ENCODE data around the gene USP3.
A peak's percentile ranks its signal among the peaks of the same experiment; 100 is the strongest.
"Not testable (repeated sequence)": the region's sequence is repeated elsewhere in the genome, so short reads cannot be mapped to it uniquely, and the experiment has no call there.

USP3 gene

GRCh38 chr15:63478243-63478642, 26.1 kb upstream of the USP3 start:
- no peak for DNase-seq

DNA sequence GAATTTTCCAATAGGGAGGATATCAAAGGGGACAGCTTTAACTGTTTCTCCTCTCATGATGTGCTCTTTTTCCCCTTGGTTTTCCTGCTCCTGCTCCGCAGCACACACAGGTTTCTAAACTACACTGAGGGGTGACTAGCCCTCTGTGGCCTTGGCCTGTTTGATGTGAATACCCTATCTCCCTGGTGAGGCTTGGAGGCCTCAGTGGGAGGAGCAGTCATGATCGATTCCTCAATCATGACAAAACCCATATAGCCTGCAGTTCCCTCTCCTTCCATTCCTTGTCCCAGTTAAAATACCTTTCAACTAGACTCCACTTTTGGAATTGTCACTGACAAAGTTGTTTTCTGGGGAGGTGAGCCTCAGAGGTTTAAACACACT, 24.0 kb upstream of the USP3 start:
- DNase-seq, result no peak

DNA sequence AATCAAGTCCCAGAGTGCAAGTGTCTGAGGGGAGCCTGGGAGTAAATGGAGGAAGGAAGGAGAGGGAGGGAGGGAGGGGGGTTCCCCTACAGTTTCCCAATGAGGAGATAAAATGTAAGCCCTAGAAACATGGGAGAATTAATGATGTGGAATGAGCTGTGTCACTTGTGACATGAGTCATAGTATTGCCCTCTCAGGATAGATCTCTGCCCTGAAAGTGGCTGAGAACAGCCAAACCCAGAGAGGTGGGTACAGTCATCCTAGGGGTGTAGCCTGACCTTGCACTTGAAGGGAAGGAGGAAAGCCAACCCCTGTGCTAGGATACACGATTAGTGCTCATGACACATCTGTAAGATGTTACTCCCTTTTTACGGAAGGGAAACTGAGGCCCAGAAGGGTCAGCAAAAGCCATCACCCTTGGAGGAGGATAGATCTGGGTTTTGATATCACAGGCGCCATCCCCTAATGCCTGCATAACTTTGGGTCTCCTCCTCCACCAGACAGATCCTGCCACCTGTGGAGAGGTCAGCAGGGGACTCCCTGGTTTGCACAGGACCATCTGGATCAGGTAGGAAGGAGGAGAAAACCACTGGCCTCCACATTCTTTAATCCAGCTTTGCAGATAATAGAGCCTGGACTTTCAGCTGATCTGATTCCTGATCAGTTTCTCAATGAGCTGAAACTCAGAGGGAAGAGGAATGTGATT, 23.1 kb upstream of the USP3 start:
- DNase-seq, result no peak

DNA sequence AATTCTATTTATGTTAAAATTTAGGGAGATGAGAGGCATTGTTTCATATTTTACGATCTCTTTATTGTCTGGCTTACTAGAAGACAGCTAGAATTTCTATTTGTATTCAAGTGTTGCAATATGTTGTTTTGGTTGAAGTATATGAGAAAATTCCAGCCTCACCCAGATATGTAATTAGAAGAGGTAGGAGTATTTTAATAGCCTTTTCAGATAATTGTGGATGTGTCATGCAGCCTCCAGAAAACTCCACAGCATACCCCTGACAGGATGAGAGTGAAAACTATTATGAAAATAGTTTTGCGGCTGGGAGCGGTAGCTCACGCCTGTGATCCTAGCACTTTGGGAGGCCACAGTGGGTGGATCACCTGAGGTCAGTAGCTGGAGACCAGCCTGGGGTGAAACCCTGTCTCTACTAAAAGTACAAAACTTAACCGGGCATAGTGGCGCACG, 21.5 kb upstream of the USP3 start:
- DNase-seq, result no peak

- DNase-seq, result peak in 1 of 6 experiments; percentile 46
Observed at GRCh38 chr15:63483521-63484371, 20.6 kb upstream of the USP3 start.

GRCh38 chr15:63484433-63485186, 19.8 kb upstream of the USP3 start:
- DNase-seq, result no peak

DNA sequence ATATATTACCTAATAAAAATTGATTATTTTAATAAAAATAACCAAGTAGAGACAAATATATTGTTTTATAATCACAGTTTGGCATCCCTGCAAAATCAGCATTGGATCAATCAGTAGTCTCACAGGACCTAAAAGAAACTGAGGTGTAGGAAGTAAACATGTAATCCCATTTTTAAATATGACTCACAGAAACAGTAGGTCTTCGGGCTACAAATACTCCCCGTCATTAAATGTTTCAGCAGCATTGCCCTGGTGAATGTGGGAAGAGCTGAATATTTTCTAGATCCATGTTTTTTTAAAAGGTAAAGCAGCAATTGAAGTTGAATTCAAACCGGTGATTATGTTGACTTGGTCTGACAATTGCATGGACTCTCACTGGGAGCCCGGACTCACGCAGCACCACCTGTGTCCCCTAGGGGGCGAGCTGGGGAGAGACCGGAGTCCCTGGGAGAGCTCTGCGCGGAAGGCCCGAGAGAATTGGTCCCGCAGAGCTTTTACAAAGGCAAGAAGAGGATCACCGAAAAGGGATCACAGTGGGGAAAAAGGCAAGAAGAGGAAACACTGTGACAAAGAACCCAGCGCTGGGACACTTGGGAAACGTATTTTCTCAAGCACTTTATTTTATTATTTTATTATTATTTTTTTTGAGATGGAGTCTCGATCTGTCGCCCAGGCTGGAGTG, 17.2 kb upstream of the USP3 start:
- peak; percentile 63 to 88 (median 78) for DNase-seq

DNA sequence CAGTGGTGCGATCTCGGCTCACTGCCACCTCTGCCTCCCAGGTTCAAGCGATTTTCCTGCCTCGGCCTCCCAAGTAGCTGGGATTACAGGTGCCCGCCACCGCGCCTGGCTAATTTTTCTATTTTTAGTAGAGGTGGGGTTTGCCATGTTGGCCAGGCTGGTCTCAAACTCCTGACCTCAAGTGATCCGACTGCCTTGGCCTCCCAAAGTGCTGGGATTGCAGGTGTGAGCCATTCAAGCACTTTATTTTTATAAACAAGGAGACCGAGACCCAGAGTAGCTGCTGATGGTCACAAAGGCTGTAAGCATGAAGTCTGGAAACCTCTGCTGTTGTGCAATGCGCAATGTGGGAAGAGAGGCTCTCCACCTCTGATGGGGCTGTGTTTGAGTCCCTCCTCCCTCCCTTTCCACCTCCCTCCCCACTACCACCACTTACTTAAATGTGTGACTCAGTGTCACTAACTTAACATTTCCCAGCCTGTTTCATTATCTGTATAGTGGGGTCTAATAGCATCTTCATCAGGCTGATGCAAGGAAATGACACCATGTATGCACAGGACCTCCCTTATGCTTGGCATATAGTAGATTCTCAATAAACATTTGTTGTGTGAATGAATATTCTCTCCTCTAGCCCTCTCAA, 16.5 kb upstream of the USP3 start:
- not testable (repeated sequence) for DNase-seq

DNA sequence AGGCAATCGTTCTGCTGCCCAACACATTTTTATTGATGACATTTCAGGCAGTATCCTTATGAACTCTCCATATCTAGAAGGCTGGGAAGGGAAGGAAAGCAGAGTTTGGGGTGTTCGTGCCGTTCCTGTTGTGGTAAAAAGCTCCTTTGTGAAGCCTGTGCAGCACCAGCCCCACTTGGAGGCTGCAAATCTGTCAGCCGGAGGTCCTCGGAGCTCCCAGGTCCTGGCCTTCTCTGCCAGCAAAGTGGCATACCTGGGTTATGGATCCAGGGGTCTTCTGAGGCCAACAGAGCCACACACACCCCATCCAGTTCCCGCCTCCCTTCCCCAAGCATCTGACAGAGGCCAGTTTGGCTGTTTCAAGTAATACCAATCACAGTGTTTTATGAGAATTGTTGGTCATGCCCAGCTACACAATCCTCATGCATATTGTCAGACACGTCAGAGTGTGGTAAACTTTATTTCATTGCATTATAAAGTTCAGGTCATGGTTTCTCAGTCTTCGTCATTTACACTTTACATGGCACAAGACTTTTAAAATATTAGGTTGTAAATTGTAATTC, 15.9 kb upstream of the USP3 start:
- DNase-seq, result no peak

DNA sequence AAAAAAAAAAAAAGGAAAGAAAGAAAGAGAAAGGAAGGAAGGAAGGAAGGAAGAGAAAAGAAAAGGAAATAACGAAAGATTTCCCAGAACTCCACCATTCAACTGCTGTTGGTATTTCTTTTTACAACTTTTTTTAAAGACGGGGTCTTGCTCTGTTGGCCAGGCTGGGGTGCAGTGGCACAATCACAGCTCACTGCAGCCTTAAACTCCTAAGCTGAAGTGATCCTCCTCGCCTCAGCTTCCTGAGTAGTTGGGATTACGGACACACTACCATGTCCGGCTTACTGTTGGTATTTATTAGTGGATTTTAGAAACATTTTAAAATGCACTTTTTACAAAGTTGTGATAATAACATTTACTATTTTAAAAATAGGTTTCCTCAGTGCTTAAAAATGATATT, 15.0 kb upstream of the USP3 start:
- no peak for DNase-seq

DNA sequence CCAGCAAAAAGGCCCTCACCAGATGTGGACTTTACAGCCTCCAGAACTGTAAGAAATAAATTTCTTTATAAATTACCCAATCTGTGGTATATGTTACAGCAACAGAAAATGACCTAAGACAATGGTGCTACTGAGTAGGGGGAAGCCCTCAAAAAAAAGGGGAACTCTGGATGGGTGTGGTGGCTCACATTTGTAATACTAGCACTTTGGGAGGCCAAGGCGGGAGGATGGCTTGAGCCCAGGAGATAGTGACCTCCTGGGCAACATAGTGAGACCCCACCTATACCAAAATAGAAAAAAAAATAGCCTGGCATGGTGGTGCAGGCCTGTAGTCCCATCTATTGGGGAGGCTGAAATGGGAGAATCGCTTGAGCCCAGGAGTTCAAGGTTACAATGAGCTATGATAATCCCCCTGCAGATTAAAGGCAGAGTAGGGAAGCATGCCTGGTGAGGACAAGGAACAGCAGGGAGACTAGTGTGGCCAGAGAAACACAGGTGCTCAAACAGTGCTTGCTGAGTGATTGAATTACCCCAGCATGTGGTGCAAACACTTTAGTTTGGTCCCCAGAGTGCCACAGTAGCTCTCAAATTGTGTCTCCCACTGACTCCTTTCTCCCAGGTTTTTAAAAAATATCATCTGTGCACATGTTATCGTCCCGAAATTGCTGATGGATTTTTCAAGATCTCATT, 13.9 kb upstream of the USP3 start:
- DNase-seq, result no peak

- DNase-seq, result no peak
Observed at GRCh38 chr15:63491116-63491827, 13.1 kb upstream of the USP3 start.

- DNase-seq, result no peak
Observed at GRCh38 chr15:63491979-63492378, 12.4 kb upstream of the USP3 start.

DNA sequence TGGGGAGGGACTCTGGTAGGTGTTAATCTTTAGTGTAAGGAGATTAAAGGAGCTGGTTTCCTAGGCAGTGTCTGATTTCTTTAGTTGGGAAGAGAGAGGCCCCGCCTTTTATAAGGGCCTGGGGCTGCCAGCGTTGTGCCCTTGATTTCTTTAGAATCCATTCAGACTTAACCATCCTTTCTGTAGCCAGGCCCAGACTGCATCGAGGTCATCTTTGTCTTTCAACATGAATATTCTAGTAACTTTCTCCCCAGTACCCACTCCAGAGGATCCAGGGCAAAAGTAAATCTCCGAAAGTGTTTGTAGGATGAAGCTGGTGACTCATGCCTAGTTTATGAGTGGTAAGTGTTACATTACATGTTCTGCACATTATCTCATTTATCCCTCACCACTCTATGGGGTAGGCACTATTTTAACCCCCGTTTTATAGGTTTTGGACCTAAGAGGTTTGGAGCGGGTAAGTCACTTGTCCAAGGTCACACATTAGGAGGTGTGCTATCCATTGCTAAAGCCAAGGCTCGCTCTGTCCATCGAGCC, 11.8 kb upstream of the USP3 start:
- DNase-seq, result no peak

DNA sequence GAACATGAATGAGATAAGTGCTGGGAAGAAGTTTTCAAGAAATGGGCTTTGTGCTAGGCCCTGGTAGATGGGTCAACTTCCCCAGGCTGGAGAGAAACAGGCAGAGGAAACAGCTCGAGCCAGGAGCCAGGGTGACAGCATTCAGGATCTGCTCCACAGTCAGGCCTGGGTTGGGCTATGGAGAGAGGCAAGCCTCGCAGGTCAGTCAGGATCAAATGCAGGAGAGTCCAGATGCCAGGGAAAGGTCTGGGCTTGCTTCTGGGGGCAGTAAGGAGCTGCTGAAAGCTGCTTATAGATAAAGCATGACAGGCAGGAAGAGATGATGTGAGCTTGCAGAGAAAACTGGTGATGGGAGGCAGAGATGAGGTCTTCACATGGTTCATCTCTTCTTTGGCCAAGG, 11.0 kb upstream of the USP3 start:
- DNase-seq, result no peak

GRCh38 chr15:63494408-63494807, 10.0 kb upstream of the USP3 start:
- DNase-seq, result no peak

GRCh38 chr15:63495343-63495742, 9.1 kb upstream of the USP3 start:
- peak in 1 of 6 experiments; percentile 43 for DNase-seq

GRCh38 chr15:63495780-63496488, 8.5 kb upstream of the USP3 start:
- DNase-seq, result no peak

- DNase-seq, result peak; percentile 64 to 85 (median 76)
Observed at GRCh38 chr15:63497642-63498467, 6.5 kb upstream of the USP3 start.
